Fibroblast of skin of abdomen (primary cell): Measurements from ENCODE around the gene TREML4. TPM values are rescaled to one million over a fixed set of nuclear protein-coding genes. Genes with fewer than 3 reads are reported as not detected.
A peak's percentile ranks its signal among the peaks of the same experiment; 100 is the strongest.
"Not testable (repeated sequence)": the region's sequence is repeated elsewhere in the genome, so short reads cannot be mapped to it uniquely, and the experiment has no call there.

Experiments used
- DNase-seq: peaks from one replicate; pipeline ENCODE4 v3.0.0-alpha.2; 2013
- polyA plus RNA-seq, 2 experiments: library from polyadenylated mRNA; unstranded; fragments of 120-200 nt; gene quantifications; one replicate each; pipeline ENCODE4 v1.2.1, GENCODE V29; 2013; ENCODE audit not compliant: insufficient read length in 2 of 2

Gene TREML4
- not detected for polyA plus RNA-seq (2013, experiment 1 of 2; ENCODE audit: insufficient read length)
- polyA plus RNA-seq (2013, experiment 2 of 2; ENCODE audit: insufficient read length) = not detected

GRCh38 chr6:41228096-41228495 is at the start of gene TREML4:
TREML4 (plus strand) TSS chr6:41228349; CDS start chr6:41228428, 79 bp downstream.
- no peak for DNase-seq

- no peak for DNase-seq
These were observed 49.0 kb upstream of the TREML4 start for GRCh38 chr6:41179163-41179562.

GRCh38 chr6:41181566-41181965 is 46.6 kb upstream of the TREML4 start:
- no peak for DNase-seq

- DNase-seq = peak; percentile 45
These were observed 45.8 kb upstream of the TREML4 start for GRCh38 chr6:41182069-41183034.

- DNase-seq = no peak
These were observed 43.4 kb upstream of the TREML4 start for GRCh38 chr6:41184761-41185160.

GRCh38 chr6:41186031-41186562 is 42.1 kb upstream of the TREML4 start:
- DNase-seq = no peak

GRCh38 chr6:41187924-41188886 is 39.9 kb upstream of the TREML4 start:
- DNase-seq = no peak

- not testable (repeated sequence) for DNase-seq
These were observed 39.1 kb upstream of the TREML4 start for GRCh38 chr6:41189046-41189445.

- DNase-seq = no peak
These were observed 38.2 kb upstream of the TREML4 start for GRCh38 chr6:41189967-41190366.

GRCh38 chr6:41190791-41191190 is 37.4 kb upstream of the TREML4 start:
- no peak for DNase-seq

- DNase-seq = no peak
These were observed 36.6 kb upstream of the TREML4 start for GRCh38 chr6:41191569-41191968.

- no peak for DNase-seq
These were observed 34.9 kb upstream of the TREML4 start for GRCh38 chr6:41193171-41193734.

GRCh38 chr6:41193884-41194283 is 34.3 kb upstream of the TREML4 start:
- DNase-seq = no peak

GRCh38 chr6:41194386-41194785 is 33.8 kb upstream of the TREML4 start:
- DNase-seq = no peak

GRCh38 chr6:41197234-41197633 is 30.9 kb upstream of the TREML4 start:
- DNase-seq = no peak

- no peak for DNase-seq
These were observed 28.4 kb upstream of the TREML4 start for GRCh38 chr6:41199552-41200246.

GRCh38 chr6:41200296-41200900 is 27.8 kb upstream of the TREML4 start:
- peak; percentile 34 for DNase-seq

GRCh38 chr6:41200901-41201763 is 27.0 kb upstream of the TREML4 start, which contains the start of gene TREML2:
TREML2 (minus strand) TSS chr6:41201149; CDS start chr6:41201008, 141 bp downstream.
- DNase-seq = no peak

- DNase-seq = no peak
These were observed 26.4 kb upstream of the TREML4 start for GRCh38 chr6:41201764-41202173.

GRCh38 chr6:41204156-41204555 is 24.0 kb upstream of the TREML4 start:
- DNase-seq = no peak
